ENCODE results near the gene SRP72. TPM values are rescaled to one million over a fixed set of nuclear protein-coding genes. Genes with fewer than 3 reads are reported as not detected.
"Not testable (repeated sequence)": the region's sequence is repeated elsewhere in the genome, so short reads cannot be mapped to it uniquely, and the experiment has no call there.

The SRP72 gene
- polyA plus RNA-seq, 1 donor (not counting 4 experiments of a cell fraction or from before 2014, with no cell fraction given) = 126 TPM

DNA sequence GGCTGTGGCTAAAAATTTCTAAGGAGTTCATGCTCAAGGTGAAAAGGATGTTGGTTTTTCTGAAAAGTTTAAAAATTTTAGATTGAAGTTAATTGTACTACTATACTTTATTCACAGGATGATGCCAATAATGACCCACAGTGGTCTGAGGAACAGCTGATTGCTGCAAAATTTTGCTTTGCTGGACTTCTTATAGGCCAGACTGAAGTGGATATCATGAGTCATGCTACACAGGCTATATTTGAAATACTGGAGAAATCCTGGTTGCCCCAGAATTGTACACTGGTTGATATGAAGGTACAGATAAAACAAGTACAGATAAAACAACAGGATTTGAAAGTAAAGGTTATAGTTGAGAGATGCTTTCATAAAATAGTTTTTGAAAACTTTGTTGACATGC, 19.1 kb upstream of the SRP72 start:
- H3K9me1 ChIP-seq (ENCODE audit: control insufficient read depth, extremely low read depth, insufficient read depth, low read length) = no peaks in the 10 kb centered on the region
- H3K9me3 ChIP-seq (ENCODE audit: control insufficient read depth, low read depth, low read length) = no peaks in the 10 kb centered on the region
- no peak overlapping the region for H2AFZ ChIP-seq (ENCODE audit: control insufficient read depth, low read length)
- peaks cover 25% of the 10 kb centered on the region for H3K79me2 ChIP-seq (ENCODE audit: control insufficient read depth, insufficient read depth, low read length)
- H3K4me3 ChIP-seq (ENCODE audit: control insufficient read depth in 2 of 3, extremely low read depth in 1 of 3, insufficient read depth in 2 of 3, low read depth in 1 of 3, low read length in 3 of 3) = no peak overlapping the region
- no peak for FAIRE-seq
- H4K20me1 ChIP-seq (ENCODE audit: control insufficient read depth, extremely low read depth, insufficient read depth, low read length) = no peaks in the 10 kb centered on the region
- no peak overlapping the region for H3K9ac ChIP-seq (ENCODE audit: control insufficient read depth, extremely low read depth, insufficient read depth, low read length)
- no peaks in the 10 kb centered on the region for H3K27me3 ChIP-seq (ENCODE audit: control insufficient read depth, extremely low read depth, insufficient read depth, low read length)
- no peak overlapping the region for H3K4me2 ChIP-seq (ENCODE audit: control insufficient read depth, extremely low read depth, insufficient read depth, low read depth, low read length)
- TF ChIP-seq CTCF (optimal IDR thresholded peaks at IDR 0.05 in 1 of 3, IDR thresholded peaks at IDR 0.05 in 1 of 3, conservative IDR thresholded peaks at IDR 0.05 in 1 of 3; ENCODE audit: extremely low read depth in 1 of 3, insufficient read depth in 2 of 3, low read length in 3 of 3) (no peak), EZH2 (IDR thresholded peaks at IDR 0.05; ENCODE audit: low read length) (no peak)
- H3K36me3 ChIP-seq (ENCODE audit: control insufficient read depth in 2 of 2, extremely low read depth in 1 of 2, insufficient read depth in 2 of 2, low read length in 2 of 2) = peaks cover 2 to 13% of the 10 kb centered on the region in 2 experiments
- dilution Hi-C loops (cut with MboI; ENCODE audit: extremely low pct_ligation_motif_present, low sequenced_read_pairs) = no loop called here
- no peak overlapping the region for H3K27ac ChIP-seq (ENCODE audit: control insufficient read depth, insufficient read depth, low read length)
- H3K4me1 ChIP-seq (ENCODE audit: control insufficient read depth, extremely low read depth, insufficient read depth, low read length) = peaks cover 4% of the 10 kb centered on the region
- DNase-seq (ENCODE audit: low read depth, low spot score) = no peak

GRCh38 chr4:56449475-56449874, 17.9 kb upstream of the SRP72 start:
- H3K4me1 ChIP-seq (ENCODE audit: control insufficient read depth, extremely low read depth, insufficient read depth, low read length); FAIRE-seq; H2AFZ ChIP-seq (ENCODE audit: control insufficient read depth, low read length); H4K20me1 ChIP-seq (ENCODE audit: control insufficient read depth, extremely low read depth, insufficient read depth, low read length); H3K9me1 ChIP-seq (ENCODE audit: control insufficient read depth, extremely low read depth, insufficient read depth, low read length); H3K4me3 ChIP-seq (ENCODE audit: control insufficient read depth in 2 of 3, extremely low read depth in 1 of 3, insufficient read depth in 2 of 3, low read depth in 1 of 3, low read length in 3 of 3); H3K9ac ChIP-seq (ENCODE audit: control insufficient read depth, extremely low read depth, insufficient read depth, low read length); H3K27ac ChIP-seq (ENCODE audit: control insufficient read depth, insufficient read depth, low read length); H3K4me2 ChIP-seq (ENCODE audit: control insufficient read depth, extremely low read depth, insufficient read depth, low read depth, low read length); dilution Hi-C loops (cut with MboI; ENCODE audit: extremely low pct_ligation_motif_present, low sequenced_read_pairs); DNase-seq (ENCODE audit: low read depth, low spot score); H3K27me3 ChIP-seq (ENCODE audit: control insufficient read depth, extremely low read depth, insufficient read depth, low read length); H3K36me3 ChIP-seq (ENCODE audit: control insufficient read depth in 2 of 2, extremely low read depth in 1 of 2, insufficient read depth in 2 of 2, low read length in 2 of 2); H3K9me3 ChIP-seq (ENCODE audit: control insufficient read depth, low read depth, low read length): not testable (repeated sequence)
- peaks cover 13% of the 10 kb centered on the region for H3K79me2 ChIP-seq (ENCODE audit: control insufficient read depth, insufficient read depth, low read length)

- Histone ChIP-seq H2AFZ (ENCODE audit: control insufficient read depth, low read length) (no peak overlapping the region), H3K79me2 (ENCODE audit: control insufficient read depth, insufficient read depth, low read length) (peaks cover 6% of the 10 kb centered on the region), H3K9me3 (ENCODE audit: control insufficient read depth, low read depth, low read length) (no peaks in the 10 kb centered on the region), H3K4me1 (ENCODE audit: control insufficient read depth, extremely low read depth, insufficient read depth, low read length) (peaks cover 4% of the 10 kb centered on the region), H4K20me1 (ENCODE audit: control insufficient read depth, extremely low read depth, insufficient read depth, low read length) (no peaks in the 10 kb centered on the region), H3K27me3 (ENCODE audit: control insufficient read depth, extremely low read depth, insufficient read depth, low read length) (no peaks in the 10 kb centered on the region), H3K27ac (ENCODE audit: control insufficient read depth, insufficient read depth, low read length) (no peak overlapping the region), H3K9ac (ENCODE audit: control insufficient read depth, extremely low read depth, insufficient read depth, low read length) (no peak overlapping the region), H3K4me2 (ENCODE audit: control insufficient read depth, extremely low read depth, insufficient read depth, low read depth, low read length) (no peak overlapping the region), H3K9me1 (ENCODE audit: control insufficient read depth, extremely low read depth, insufficient read depth, low read length) (no peaks in the 10 kb centered on the region), H3K4me3 (ENCODE audit: control insufficient read depth in 2 of 3, extremely low read depth in 1 of 3, insufficient read depth in 2 of 3, low read depth in 1 of 3, low read length in 3 of 3) (no peak overlapping the region), H3K36me3 (ENCODE audit: control insufficient read depth in 2 of 2, extremely low read depth in 1 of 2, insufficient read depth in 2 of 2, low read length in 2 of 2) (peaks cover 5 to 9% of the 10 kb centered on the region in 2 experiments)
- no peak for DNase-seq (ENCODE audit: low read depth, low spot score)
- no peak for FAIRE-seq
- dilution Hi-C loops (cut with MboI; ENCODE audit: extremely low pct_ligation_motif_present, low sequenced_read_pairs) = no loop called here
- no peak for TF ChIP-seq EZH2 (IDR thresholded peaks at IDR 0.05; ENCODE audit: low read length)
These were observed 17.1 kb upstream of the SRP72 start for GRCh38 chr4:56450342-56450741.

Data from keratinocyte (primary cell).